ENCODE data around the gene MRRF. TPM values are rescaled to one million over a fixed set of nuclear protein-coding genes. Genes with fewer than 3 reads are reported as not detected.

The MRRF gene
- total RNA-seq, 1 donor from 2014 or later, result 21.7 TPM

- Mint-ChIP-seq H3K4me1 (ENCODE audit: low read depth) (peaks cover 4% of the 10 kb centered on the region), H3K27ac (ENCODE audit: unreplicated experiment) (no peak overlapping the region), H3K27me3 (ENCODE audit: low read depth) (peaks cover 6% of the 10 kb centered on the region), H3K9me3 (ENCODE audit: low read depth) (peaks cover 3% of the 10 kb centered on the region), H3K4me3 (ENCODE audit: unreplicated experiment) (no peak overlapping the region), H3K36me3 (ENCODE audit: low read depth) (peaks cover 4% of the 10 kb centered on the region)
- no peak for TF ChIP-seq CTCF (IDR thresholded peaks at IDR 0.05)
- no peak for DNase-seq (ENCODE audit: low spot score)
These were observed 102.4 kb downstream of the MRRF start for GRCh38 chr9:122367065-122367464.

- peaks cover 3% of the 10 kb centered on the region for H3K9me3 Mint-ChIP-seq (ENCODE audit: low read depth)
- peak; percentile 56 for DNase-seq (ENCODE audit: low spot score)
- no peak overlapping the region for H3K27ac Mint-ChIP-seq (ENCODE audit: unreplicated experiment)
- peaks cover 4% of the 10 kb centered on the region for H3K4me1 Mint-ChIP-seq (ENCODE audit: low read depth)
- no peak for TF ChIP-seq CTCF (IDR thresholded peaks at IDR 0.05)
- peaks cover 4% of the 10 kb centered on the region for H3K36me3 Mint-ChIP-seq (ENCODE audit: low read depth)
- H3K4me3 Mint-ChIP-seq (ENCODE audit: unreplicated experiment), result no peak overlapping the region
- H3K27me3 Mint-ChIP-seq (ENCODE audit: low read depth), result peaks cover 6% of the 10 kb centered on the region
These were observed 103.2 kb downstream of the MRRF start for GRCh38 chr9:122367774-122368460.

GRCh38 chr9:122368642-122369041 is 104.0 kb downstream of the MRRF start:
- H3K4me3 Mint-ChIP-seq (ENCODE audit: unreplicated experiment), result no peak overlapping the region
- DNase-seq (ENCODE audit: low spot score), result peak; percentile 36
- H3K4me1 Mint-ChIP-seq (ENCODE audit: low read depth), result peaks cover 4% of the 10 kb centered on the region
- H3K27me3 Mint-ChIP-seq (ENCODE audit: low read depth), result peaks cover 9% of the 10 kb centered on the region
- H3K27ac Mint-ChIP-seq (ENCODE audit: unreplicated experiment), result no peak overlapping the region
- H3K9me3 Mint-ChIP-seq (ENCODE audit: low read depth), result peaks cover 3% of the 10 kb centered on the region
- no peak for TF ChIP-seq CTCF (IDR thresholded peaks at IDR 0.05)
- H3K36me3 Mint-ChIP-seq (ENCODE audit: low read depth), result peaks cover 4% of the 10 kb centered on the region

- H3K4me3 Mint-ChIP-seq (ENCODE audit: unreplicated experiment), result peak overlapping the region; percentile 57
- no peak for TF ChIP-seq CTCF (IDR thresholded peaks at IDR 0.05)
- peaks cover 8% of the 10 kb centered on the region for H3K4me1 Mint-ChIP-seq (ENCODE audit: low read depth)
- H3K36me3 Mint-ChIP-seq (ENCODE audit: low read depth), result peaks cover 4% of the 10 kb centered on the region
- peaks cover 3% of the 10 kb centered on the region for H3K9me3 Mint-ChIP-seq (ENCODE audit: low read depth)
- H3K27ac Mint-ChIP-seq (ENCODE audit: unreplicated experiment), result no peak overlapping the region
- peak; percentile 33 for DNase-seq (ENCODE audit: low spot score)
- peaks cover 9% of the 10 kb centered on the region for H3K27me3 Mint-ChIP-seq (ENCODE audit: low read depth)
These were observed 105.6 kb downstream of the MRRF start for GRCh38 chr9:122370303-122370702.

GRCh38 chr9:122370869-122371755 is 106.4 kb downstream of the MRRF start, which contains the start of gene PTGS1:
Gene PTGS1, plus strand, starts transcription at chr9:122371024. Its CDS starts 61 bp downstream, at chr9:122371085.
- peaks cover 12% of the 10 kb centered on the region for H3K4me1 Mint-ChIP-seq (ENCODE audit: low read depth)
- no peak for TF ChIP-seq CTCF (IDR thresholded peaks at IDR 0.05)
- peak; percentile 72 for DNase-seq (ENCODE audit: low spot score)
- H3K9me3 Mint-ChIP-seq (ENCODE audit: low read depth), result peaks cover 3% of the 10 kb centered on the region
- peaks cover 4% of the 10 kb centered on the region for H3K36me3 Mint-ChIP-seq (ENCODE audit: low read depth)
- H3K27ac Mint-ChIP-seq (ENCODE audit: unreplicated experiment), result no peak within 1 kb of the TSS
- H3K27me3 Mint-ChIP-seq (ENCODE audit: low read depth), result peaks cover 9% of the 10 kb centered on the region
- H3K4me3 Mint-ChIP-seq (ENCODE audit: unreplicated experiment), result peak within 1 kb of the TSS; percentile 57

Data from chondrocyte (in vitro differentiated cells).